ENCODE data around the gene PRPF40A. TPM values are rescaled to one million over a fixed set of nuclear protein-coding genes. Genes with fewer than 3 reads are reported as not detected.
A peak's percentile ranks its signal among the peaks of the same experiment; 100 is the strongest.

PRPF40A gene
- total RNA-seq, 1 donor from 2014 or later: 129 TPM

DNA sequence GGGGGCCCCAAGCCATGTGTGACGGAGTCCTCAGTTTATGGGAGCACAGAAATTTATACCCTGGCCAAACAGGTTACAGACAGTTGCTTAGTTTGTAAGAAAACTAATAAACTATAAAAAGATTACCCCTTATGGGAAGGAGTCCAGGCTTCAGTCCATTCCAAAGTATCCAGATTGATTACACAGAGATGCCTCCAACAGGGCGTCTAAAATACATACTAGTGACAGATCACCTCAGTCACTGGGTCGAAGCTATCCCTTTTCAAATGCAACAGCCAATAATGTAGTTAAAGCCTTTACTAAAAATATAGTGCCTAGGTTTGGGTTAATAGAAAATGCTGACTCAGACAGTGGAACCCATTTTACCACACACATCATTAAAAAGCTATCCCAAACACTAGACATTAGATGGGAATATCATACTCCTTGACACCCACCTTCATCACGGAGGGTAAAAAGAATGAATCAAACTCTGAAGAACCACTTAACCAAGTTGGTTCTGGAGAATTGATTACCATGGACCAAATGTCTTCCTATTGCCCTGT is 10.7 kb downstream of the PRPF40A start:
- intact Hi-C loops (cut with micrococcal nuclease): no loop called here
- Mint-ChIP-seq H3K27me3 (no peaks in the 10 kb centered on the region), H3K27ac (no peak overlapping the region), H3K9me3 (no peaks in the 10 kb centered on the region), H3K4me3 (no peak overlapping the region), H3K36me3 (ENCODE audit: low read depth) (peaks cover 69% of the 10 kb centered on the region), H3K4me1 (peaks cover 34% of the 10 kb centered on the region)
- no peak for DNase-seq
- TF ChIP-seq, protein P1, sequence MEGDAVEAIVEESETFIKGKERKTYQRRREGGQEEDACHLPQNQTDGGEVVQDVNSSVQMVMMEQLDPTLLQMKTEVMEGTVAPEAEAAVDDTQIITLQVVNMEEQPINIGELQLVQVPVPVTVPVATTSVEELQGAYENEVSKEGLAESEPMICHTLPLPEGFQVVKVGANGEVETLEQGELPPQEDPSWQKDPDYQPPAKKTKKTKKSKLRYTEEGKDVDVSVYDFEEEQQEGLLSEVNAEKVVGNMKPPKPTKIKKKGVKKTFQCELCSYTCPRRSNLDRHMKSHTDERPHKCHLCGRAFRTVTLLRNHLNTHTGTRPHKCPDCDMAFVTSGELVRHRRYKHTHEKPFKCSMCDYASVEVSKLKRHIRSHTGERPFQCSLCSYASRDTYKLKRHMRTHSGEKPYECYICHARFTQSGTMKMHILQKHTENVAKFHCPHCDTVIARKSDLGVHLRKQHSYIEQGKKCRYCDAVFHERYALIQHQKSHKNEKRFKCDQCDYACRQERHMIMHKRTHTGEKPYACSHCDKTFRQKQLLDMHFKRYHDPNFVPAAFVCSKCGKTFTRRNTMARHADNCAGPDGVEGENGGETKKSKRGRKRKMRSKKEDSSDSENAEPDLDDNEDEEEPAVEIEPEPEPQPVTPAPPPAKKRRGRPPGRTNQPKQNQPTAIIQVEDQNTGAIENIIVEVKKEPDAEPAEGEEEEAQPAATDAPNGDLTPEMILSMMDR (IDR thresholded peaks at IDR 0.05): no peak
- CTCF ChIA-PET: no interaction called here
- ATAC-seq (ENCODE audit: low read depth): no peak
- POLR2A ChIA-PET: interaction anchor here (2.3 kb wide), 1 partner anchor 10 kb away, joined by 14 read pairs; the partner anchor contains the start of gene PRPF40A

DNA sequence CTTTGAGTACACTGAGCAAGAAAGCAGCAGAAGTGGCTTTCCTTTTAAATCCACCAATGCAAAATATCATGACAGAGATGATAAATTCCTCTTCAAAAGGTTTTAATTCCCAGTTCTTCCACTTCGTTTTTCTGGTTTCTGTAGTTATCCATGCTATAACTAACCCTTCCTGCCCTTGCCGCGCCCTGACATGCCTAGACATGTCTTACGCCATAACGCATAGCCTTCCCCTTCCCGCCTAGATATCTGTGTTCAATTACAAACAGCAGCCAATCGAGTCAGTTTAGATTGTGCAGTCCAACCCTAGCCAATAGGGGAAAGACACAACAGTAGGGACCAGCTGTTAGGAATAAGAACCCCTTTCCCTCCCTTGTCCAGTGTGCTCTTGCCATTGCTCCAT is 16.1 kb downstream of the PRPF40A start:
- H3K9me3 Mint-ChIP-seq: no peaks in the 10 kb centered on the region

DNA sequence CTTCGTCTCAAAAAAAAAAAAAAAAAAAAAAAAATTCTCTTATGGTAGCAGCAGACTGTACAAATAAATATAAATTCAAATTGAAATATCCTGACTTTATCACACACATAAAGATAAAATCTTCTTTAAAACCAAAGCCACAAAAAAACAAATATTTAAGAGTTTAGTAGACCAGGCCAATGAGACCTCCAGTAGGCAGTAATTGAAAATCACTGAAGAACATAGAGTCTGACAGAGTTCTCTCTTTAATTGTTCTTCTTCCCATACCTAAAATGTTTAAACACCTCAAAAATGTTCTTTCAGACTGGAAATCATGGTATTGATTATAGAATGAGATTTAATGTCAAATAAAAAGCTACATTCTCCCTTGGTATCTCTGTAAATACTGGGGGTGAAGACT is 20.8 kb downstream of the PRPF40A start:
- Mint-ChIP-seq H3K27ac (no peak overlapping the region), H3K4me1 (peaks cover 36% of the 10 kb centered on the region), H3K27me3 (no peaks in the 10 kb centered on the region), H3K9me3 (no peaks in the 10 kb centered on the region), H3K36me3 (ENCODE audit: low read depth) (peaks cover 38% of the 10 kb centered on the region), H3K4me3 (no peak overlapping the region)
- DNase-seq (no peak), ATAC-seq (ENCODE audit: low read depth) (no peak)
- ChIA-PET CTCF (no interaction called here), POLR2A (interaction anchor here (1.1 kb wide), 1 partner anchor 21 kb away, joined by 4 read pairs; the partner anchor contains the start of gene PRPF40A)
- intact Hi-C loops (cut with micrococcal nuclease): loop anchor here (2.0 kb wide), 1 partner anchor 14 kb away; no protein-coding TSS in a partner anchor
- TF ChIP-seq, protein P1 (IDR thresholded peaks at IDR 0.05): no peak

More for the DNA sequence above, 16.1 kb downstream of the PRPF40A start:
- Mint-ChIP-seq H3K4me1 (peaks cover 28% of the 10 kb centered on the region), H3K36me3 (ENCODE audit: low read depth) (peaks cover 48% of the 10 kb centered on the region), H3K4me3 (no peak overlapping the region), H3K27ac (no peak overlapping the region), H3K27me3 (no peaks in the 10 kb centered on the region)
- DNase-seq (no peak), ATAC-seq (ENCODE audit: low read depth) (no peak)
- TF ChIP-seq, protein P1 (IDR thresholded peaks at IDR 0.05): no peak
- intact Hi-C loops (cut with micrococcal nuclease): no loop called here
- ChIA-PET CTCF (no interaction called here), POLR2A (no interaction called here)

DNA sequence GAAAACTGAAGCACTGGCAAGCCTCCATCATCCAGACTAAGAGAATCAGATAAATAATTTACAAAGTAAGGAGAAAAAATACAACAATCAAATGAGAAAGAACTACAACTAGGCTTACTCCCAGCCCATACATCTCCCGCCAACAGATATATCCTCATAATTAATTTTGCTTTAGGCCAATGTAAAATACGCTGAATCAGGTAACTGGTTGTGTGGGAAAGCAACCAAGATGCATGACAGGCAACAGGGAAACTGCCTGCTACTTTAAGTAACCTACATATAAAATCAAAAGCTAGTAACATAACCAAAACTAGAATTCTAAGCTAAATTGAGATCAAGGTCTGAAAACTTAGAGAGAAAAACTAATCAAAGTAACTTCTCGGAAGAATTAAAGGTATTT is 21.5 kb downstream of the PRPF40A start:
- ATAC-seq (ENCODE audit: low read depth) (no peak), DNase-seq (no peak)
- TF ChIP-seq, protein P1 (IDR thresholded peaks at IDR 0.05): no peak
- CTCF ChIA-PET: no interaction called here
- intact Hi-C loops (cut with micrococcal nuclease): loop anchor here (2.0 kb wide), 1 partner anchor 15 kb away; no protein-coding TSS in a partner anchor
- Mint-ChIP-seq H3K9me3 (no peaks in the 10 kb centered on the region), H3K36me3 (ENCODE audit: low read depth) (peaks cover 36% of the 10 kb centered on the region), H3K27me3 (no peaks in the 10 kb centered on the region), H3K27ac (no peak overlapping the region), H3K4me3 (no peak overlapping the region), H3K4me1 (peaks cover 36% of the 10 kb centered on the region)
- POLR2A ChIA-PET: no interaction called here

DNA sequence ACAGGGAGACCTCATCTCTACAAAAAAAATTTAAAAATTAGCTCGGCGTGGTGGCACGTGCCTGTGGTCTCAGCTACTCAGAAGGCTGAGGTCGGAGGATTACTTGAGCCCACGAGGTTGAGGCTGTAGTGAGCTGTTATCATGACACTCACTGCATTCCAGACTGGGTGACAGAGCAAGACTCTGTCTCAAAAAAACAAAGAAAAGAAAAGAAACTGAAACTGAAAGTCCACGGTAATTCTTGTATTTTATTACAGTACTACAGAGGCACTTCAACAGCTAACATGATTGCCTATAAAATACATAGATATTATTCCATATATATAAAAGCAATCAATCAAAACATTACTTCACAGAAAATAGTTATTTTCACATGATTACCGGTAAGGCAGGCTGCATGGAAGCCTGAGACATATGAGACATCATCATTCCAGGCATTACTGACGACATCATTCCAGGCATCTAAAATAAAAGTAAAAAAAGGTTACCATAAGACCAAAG is 23.1 kb downstream of the PRPF40A start:
- H3K27me3 Mint-ChIP-seq: no peaks in the 10 kb centered on the region
- no peak for DNase-seq
- ChIA-PET POLR2A (no interaction called here), CTCF (no interaction called here)
- H3K9me3 Mint-ChIP-seq: no peaks in the 10 kb centered on the region
- TF ChIP-seq, protein P1 (IDR thresholded peaks at IDR 0.05): no peak
- H3K4me1 Mint-ChIP-seq: peaks cover 34% of the 10 kb centered on the region
- H3K4me3 Mint-ChIP-seq: peak overlapping the region; percentile 55
- peak; percentile 34 for ATAC-seq (ENCODE audit: low read depth)
- H3K36me3 Mint-ChIP-seq (ENCODE audit: low read depth): peaks cover 33% of the 10 kb centered on the region
- H3K27ac Mint-ChIP-seq: peak overlapping the region; percentile 65
- intact Hi-C loops (cut with micrococcal nuclease): loop anchor here (5.0 kb wide), 1 partner anchor 37 kb away; no protein-coding TSS in a partner anchor
